ENCODE measurements around the gene PPP2R5C. TPM values are rescaled to one million over a fixed set of nuclear protein-coding genes. Genes with fewer than 3 reads are reported as not detected.

PPP2R5C gene
- total and polyA plus RNA-seq, 2 donors from 2014 or later: 65.6 to 129 TPM

DNA sequence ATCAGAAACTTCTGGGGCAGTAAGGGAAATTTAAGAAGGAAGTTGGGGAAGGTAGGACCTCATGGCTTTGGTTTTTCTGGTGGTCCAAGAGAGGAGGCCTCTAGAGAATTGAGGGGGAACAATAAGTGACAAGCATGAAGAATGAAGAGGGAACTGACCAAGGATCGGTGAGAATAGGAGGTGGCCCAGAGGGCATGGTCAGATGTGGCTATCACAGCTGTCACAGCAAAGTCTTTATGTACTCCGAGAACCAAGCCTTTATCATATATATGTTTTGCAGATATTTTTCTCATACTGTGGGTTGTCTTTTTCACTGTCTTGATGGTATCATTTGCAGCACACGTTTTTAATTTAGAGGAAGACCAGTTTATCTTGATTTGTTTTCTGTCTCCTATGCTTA is 64.3 kb downstream of the PPP2R5C start:
- Histone ChIP-seq H3K36me3 (ENCODE audit: control insufficient read depth in 2 of 3, insufficient read depth in 3 of 3, low read length in 3 of 3) (peaks cover 0 to 2% (median 0%) of the 10 kb centered on the region in 3 donors), H3K9me3 (ENCODE audit: control insufficient read depth in 2 of 3, insufficient read depth in 1 of 3, low read length in 3 of 3) (no peaks in the 10 kb centered on the region), H3K9ac (ENCODE audit: low read length in 3 of 3) (no peak overlapping the region), H3K27ac (ENCODE audit: low read depth in 2 of 2, low read length in 2 of 2) (peak overlapping the region in 1 of 2 donors; percentile 40), H3K4me1 (ENCODE audit: control insufficient read depth in 2 of 3, insufficient read depth in 2 of 3, low read depth in 1 of 3, low read length in 3 of 3) (peaks cover 0 to 7% (median 0%) of the 10 kb centered on the region in 3 donors), H3K4me3 (ENCODE audit: low read length in 3 of 3) (no peak overlapping the region), H3K27me3 (ENCODE audit: control insufficient read depth, insufficient read depth, low read length) (no peaks in the 10 kb centered on the region)
- TF ChIP-seq, protein P1, sequence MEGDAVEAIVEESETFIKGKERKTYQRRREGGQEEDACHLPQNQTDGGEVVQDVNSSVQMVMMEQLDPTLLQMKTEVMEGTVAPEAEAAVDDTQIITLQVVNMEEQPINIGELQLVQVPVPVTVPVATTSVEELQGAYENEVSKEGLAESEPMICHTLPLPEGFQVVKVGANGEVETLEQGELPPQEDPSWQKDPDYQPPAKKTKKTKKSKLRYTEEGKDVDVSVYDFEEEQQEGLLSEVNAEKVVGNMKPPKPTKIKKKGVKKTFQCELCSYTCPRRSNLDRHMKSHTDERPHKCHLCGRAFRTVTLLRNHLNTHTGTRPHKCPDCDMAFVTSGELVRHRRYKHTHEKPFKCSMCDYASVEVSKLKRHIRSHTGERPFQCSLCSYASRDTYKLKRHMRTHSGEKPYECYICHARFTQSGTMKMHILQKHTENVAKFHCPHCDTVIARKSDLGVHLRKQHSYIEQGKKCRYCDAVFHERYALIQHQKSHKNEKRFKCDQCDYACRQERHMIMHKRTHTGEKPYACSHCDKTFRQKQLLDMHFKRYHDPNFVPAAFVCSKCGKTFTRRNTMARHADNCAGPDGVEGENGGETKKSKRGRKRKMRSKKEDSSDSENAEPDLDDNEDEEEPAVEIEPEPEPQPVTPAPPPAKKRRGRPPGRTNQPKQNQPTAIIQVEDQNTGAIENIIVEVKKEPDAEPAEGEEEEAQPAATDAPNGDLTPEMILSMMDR (IDR thresholded peaks at IDR 0.05; ENCODE audit: borderline replicate concordance, extremely low read depth, insufficient read depth): no peak
- no peak for FAIRE-seq
- intact Hi-C loops (cut with DNase I): no loop called here
- DNase-seq: no peak

DNA sequence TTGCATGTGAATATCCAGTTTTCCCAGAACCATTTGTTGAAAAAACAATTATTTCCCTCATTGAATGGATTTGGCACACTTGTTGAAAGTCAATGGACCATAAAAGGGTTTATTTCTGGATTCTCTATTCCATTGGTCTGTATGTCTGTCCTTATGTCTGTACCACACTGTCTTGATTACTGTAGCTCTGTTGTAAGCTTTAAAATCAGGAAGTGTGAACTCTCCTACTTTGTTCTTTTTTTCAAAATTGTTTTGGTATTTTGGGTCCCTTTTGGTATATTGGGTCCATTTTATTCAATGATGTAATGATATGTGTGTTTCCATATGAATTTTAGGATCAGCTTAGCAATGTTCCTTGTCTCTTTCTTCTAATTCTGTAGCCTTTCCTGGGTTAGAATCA is 64.8 kb downstream of the PPP2R5C start:
- no peak overlapping the region for H3K4me3 ChIP-seq (ENCODE audit: low read length in 3 of 3)
- FAIRE-seq (no peak), DNase-seq (no peak)
- H3K27me3 ChIP-seq (ENCODE audit: control insufficient read depth, insufficient read depth, low read length): no peaks in the 10 kb centered on the region
- H3K4me1 ChIP-seq (ENCODE audit: control insufficient read depth in 2 of 3, insufficient read depth in 2 of 3, low read depth in 1 of 3, low read length in 3 of 3): peaks cover 0 to 7% (median 0%) of the 10 kb centered on the region in 3 donors
- peaks cover 0 to 2% (median 0%) of the 10 kb centered on the region in 3 donors for H3K36me3 ChIP-seq (ENCODE audit: control insufficient read depth in 2 of 3, insufficient read depth in 3 of 3, low read length in 3 of 3)
- H3K9me3 ChIP-seq (ENCODE audit: control insufficient read depth in 2 of 3, insufficient read depth in 1 of 3, low read length in 3 of 3): no peaks in the 10 kb centered on the region
- intact Hi-C loops (cut with DNase I): no loop called here
- H3K9ac ChIP-seq (ENCODE audit: low read length in 3 of 3): no peak overlapping the region
- no peak overlapping the region for H3K27ac ChIP-seq (ENCODE audit: low read depth in 2 of 2, low read length in 2 of 2)
- TF ChIP-seq, protein P1 (IDR thresholded peaks at IDR 0.05; ENCODE audit: borderline replicate concordance, extremely low read depth, insufficient read depth): no peak

DNA sequence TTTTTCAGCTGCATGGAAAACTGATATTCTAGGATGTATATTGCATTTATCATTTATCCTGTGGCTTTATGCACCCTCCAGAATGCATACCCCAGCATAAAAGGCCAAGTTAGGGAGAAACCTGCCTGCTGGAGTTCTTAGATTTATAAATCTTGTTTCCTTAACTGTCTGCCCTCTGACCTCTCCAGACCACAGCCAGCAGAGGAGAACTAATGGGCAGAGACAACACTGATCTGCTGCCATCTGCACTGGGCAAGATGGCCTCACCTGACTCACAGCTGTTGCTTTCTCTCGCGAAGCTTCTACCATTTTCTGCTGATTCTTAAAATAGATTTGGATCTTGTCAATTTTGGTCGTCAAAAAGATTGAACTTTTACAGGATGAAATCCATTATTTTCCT is 65.8 kb downstream of the PPP2R5C start:
- peaks cover 0 to 7% (median 0%) of the 10 kb centered on the region in 3 donors for H3K4me1 ChIP-seq (ENCODE audit: control insufficient read depth in 2 of 3, insufficient read depth in 2 of 3, low read depth in 1 of 3, low read length in 3 of 3)
- no peak for FAIRE-seq
- intact Hi-C loops (cut with DNase I): no loop called here

More for the DNA sequence above, 65.8 kb downstream of the PPP2R5C start:
- H3K27me3 ChIP-seq (ENCODE audit: control insufficient read depth, insufficient read depth, low read length): no peaks in the 10 kb centered on the region
- H3K9ac ChIP-seq (ENCODE audit: low read length in 3 of 3): no peak overlapping the region
- H3K27ac ChIP-seq (ENCODE audit: low read depth in 2 of 2, low read length in 2 of 2): no peak overlapping the region
- no peaks in the 10 kb centered on the region for H3K9me3 ChIP-seq (ENCODE audit: control insufficient read depth in 2 of 3, insufficient read depth in 1 of 3, low read length in 3 of 3)
- H3K36me3 ChIP-seq (ENCODE audit: control insufficient read depth in 2 of 3, insufficient read depth in 3 of 3, low read length in 3 of 3): peaks cover 0 to 4% (median 0%) of the 10 kb centered on the region in 3 donors
- DNase-seq: peak in 2 of 5 donors; percentile 33 to 47
- no peak overlapping the region for H3K4me3 ChIP-seq (ENCODE audit: low read length in 3 of 3)
- TF ChIP-seq, protein P1 (IDR thresholded peaks at IDR 0.05; ENCODE audit: borderline replicate concordance, extremely low read depth, insufficient read depth): no peak

Measured in kidney (tissue), 14 donors.